Heart left ventricle (tissue), 13 donors: ENCODE measurements around the gene C1QTNF1.

Experiments used
- CTCF ChIP-seq, 12 donors: fragments of 200-600 bp; sonication (generic) in 4 of 12; IDR thresholded peaks; one replicate each; pipeline versions ENCODE4 v1.5.0 to v1.8.0; 2018 to 2022; ENCODE audit warnings: antibody characterized with exemption in 12 of 12, mild to moderate bottlenecking in 5 of 12
- POLR2A ChIP-seq, 2 donors: fragments of 450-650 bp; IDR thresholded peaks; one replicate each; pipeline ENCODE4 v1.6.1; 2017; ENCODE audit warnings: antibody characterized with exemption in 2 of 2, mild to moderate bottlenecking in 2 of 2, moderate library complexity in 2 of 2
- donor health status: ischemic (EF 13 %, LVEDD 7.1; RV severe dilation, severe dysfunction).
- donor health status: DM: no; HTN: yes; CAD: no.
- donor health status: DM: no; HTN: no; CAD: no.
- donor health status: ischemic (EF 25% LVEDD 6.9; RV normal size, moderate dysfunction).
- donor health status: ischemic (EF 25% LVEDD 5.7; RV mildly dilated, moderate dysfunction).
- donor health status: ischemic (EF 35%, LVEDD 5.7; RV mildly dilated, moderate dysfunction).
- donor health status: nonischemic (EF 11% LVEDD 7.7; RV severe dilation, severe dysfunction).
- donor health status: DM: yes; HTN: yes; CAD: no.
- donor health status: PGD.
- donor health status: ischemic (EF 29% LVEDD 5.4; RV normal size, mild dysfunction).
- donor health status: nonischemic (EF 23%, LVEDD 6.1; RV moderate dilation, normal function).

- TF ChIP-seq CTCF (IDR thresholded peaks at IDR 0.05) (no peak), POLR2A (IDR thresholded peaks at IDR 0.05) (no peak)
These were observed 65.0 kb downstream of the C1QTNF1 start for GRCh38 chr17:79088997-79089328.
